Jurkat, Clone E6-1 (cell line): ENCODE results near the gene HERC4. TPM values are rescaled to one million over a fixed set of nuclear protein-coding genes. Genes with fewer than 3 reads are reported as not detected.

Source experiments
- DNase-seq: peaks from one replicate; pipeline ENCODE4 v3.0.0-alpha.2; 2011; ENCODE audit warnings: low read depth, low spot score
- H3K4me3 ChIP-seq: 2 replicates; pipeline ENCODE4 v1.5.1; 2011; ENCODE audit warnings: mild to moderate bottlenecking, low read length, control low read depth, moderate library complexity
- polyA plus RNA-seq: library from polyadenylated mRNA; unstranded; fragments of >200 nt; gene quantifications from one replicate; pipeline ENCODE4 v1.2.1, GENCODE V29; 2012; ENCODE audit warnings: missing spikeins; ENCODE audit not compliant: insufficient read length, insufficient read depth

Gene HERC4, protein sequence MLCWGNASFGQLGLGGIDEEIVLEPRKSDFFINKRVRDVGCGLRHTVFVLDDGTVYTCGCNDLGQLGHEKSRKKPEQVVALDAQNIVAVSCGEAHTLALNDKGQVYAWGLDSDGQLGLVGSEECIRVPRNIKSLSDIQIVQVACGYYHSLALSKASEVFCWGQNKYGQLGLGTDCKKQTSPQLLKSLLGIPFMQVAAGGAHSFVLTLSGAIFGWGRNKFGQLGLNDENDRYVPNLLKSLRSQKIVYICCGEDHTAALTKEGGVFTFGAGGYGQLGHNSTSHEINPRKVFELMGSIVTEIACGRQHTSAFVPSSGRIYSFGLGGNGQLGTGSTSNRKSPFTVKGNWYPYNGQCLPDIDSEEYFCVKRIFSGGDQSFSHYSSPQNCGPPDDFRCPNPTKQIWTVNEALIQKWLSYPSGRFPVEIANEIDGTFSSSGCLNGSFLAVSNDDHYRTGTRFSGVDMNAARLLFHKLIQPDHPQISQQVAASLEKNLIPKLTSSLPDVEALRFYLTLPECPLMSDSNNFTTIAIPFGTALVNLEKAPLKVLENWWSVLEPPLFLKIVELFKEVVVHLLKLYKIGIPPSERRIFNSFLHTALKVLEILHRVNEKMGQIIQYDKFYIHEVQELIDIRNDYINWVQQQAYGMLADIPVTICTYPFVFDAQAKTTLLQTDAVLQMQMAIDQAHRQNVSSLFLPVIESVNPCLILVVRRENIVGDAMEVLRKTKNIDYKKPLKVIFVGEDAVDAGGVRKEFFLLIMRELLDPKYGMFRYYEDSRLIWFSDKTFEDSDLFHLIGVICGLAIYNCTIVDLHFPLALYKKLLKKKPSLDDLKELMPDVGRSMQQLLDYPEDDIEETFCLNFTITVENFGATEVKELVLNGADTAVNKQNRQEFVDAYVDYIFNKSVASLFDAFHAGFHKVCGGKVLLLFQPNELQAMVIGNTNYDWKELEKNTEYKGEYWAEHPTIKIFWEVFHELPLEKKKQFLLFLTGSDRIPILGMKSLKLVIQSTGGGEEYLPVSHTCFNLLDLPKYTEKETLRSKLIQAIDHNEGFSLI
- 15.6 TPM for polyA plus RNA-seq

DNA sequence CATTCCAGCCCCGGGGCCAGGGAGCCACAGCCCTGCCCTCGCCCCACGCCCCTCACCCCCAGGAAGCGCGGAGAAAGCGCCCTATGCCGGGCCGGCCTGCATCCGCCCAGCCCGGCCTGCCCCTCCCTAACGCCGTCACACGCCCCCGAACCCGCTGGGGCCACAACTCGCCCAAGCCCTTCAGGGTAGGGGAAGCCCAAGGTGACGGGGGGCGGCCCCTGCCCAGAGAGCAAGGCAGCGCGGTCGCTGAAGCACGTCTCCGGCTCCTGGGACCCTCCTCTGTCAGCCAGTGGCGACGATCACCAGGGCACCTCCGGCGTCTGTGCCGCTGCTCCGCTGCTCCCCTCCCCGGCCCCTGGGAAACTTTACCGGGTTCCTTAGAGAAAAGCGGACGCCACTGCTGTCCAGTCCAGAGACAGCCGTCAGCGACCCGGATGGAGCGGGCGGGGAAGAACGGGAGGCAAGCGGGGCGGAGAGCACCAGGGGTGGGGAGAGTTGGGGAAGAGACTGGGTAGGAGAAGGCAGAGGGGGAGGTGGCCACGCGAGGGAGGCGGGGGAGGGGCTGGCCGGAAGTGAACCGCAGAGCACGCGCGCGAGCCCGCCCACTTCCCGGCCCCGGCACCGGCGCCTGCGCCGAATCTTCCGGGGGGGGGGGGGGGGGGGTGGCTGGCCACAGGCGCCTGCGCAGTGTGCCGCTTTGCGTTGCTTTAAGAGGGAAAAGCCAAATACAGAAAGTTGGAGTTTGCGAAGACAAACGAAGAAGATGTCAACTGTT lies at the start of gene HERC4:
HERC4 (minus strand) TSS at position 509 of the 775 bp plus-strand sequence. CDS start 2,175 bp downstream, outside the sequence.
- DNase-seq = peak; percentile 80
- H3K4me3 ChIP-seq = peak within 1 kb of the TSS; percentile 85

DNA sequence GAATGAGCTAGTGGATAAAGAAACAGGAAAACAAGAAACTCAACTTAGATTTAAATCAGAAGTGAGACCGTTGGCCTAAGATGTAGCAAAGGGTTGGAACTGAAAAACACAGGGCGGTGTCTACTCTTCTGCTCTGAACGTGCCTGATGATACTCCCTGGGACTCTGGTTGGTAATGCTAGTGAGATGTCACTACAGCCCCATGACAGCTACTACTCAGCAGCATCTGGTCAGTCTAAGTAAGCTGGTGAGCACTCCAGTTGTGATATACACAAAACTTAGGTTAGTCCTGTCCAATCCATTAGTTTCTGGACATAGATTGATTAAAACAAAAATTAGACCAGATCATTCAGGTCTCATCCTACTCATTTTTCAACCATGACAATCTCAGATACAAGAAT lies 49.6 kb upstream of the HERC4 start:
- no peak for DNase-seq
- no peak overlapping the region for H3K4me3 ChIP-seq

DNA sequence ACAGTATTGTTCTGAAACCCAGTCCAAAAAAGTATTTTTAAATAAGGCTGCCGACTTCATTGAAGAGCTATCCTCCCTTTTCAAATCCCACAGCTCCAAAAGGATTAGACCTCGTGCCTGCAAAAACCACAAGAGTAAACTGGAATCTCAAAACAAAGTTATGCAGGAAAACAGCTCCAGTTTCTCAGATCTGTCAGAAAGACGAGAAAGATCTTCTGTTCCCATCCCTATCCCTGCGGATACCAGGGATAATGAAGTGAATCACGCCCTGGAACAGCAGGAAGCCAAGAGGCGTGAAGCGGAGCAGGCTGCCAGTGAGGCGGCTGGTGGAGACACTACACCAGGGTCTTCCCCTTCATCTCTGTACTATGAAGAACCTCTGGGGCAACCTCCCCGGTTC lies 46.8 kb upstream of the HERC4 start:
- H3K4me3 ChIP-seq = no peak overlapping the region
- DNase-seq = no peak

DNA sequence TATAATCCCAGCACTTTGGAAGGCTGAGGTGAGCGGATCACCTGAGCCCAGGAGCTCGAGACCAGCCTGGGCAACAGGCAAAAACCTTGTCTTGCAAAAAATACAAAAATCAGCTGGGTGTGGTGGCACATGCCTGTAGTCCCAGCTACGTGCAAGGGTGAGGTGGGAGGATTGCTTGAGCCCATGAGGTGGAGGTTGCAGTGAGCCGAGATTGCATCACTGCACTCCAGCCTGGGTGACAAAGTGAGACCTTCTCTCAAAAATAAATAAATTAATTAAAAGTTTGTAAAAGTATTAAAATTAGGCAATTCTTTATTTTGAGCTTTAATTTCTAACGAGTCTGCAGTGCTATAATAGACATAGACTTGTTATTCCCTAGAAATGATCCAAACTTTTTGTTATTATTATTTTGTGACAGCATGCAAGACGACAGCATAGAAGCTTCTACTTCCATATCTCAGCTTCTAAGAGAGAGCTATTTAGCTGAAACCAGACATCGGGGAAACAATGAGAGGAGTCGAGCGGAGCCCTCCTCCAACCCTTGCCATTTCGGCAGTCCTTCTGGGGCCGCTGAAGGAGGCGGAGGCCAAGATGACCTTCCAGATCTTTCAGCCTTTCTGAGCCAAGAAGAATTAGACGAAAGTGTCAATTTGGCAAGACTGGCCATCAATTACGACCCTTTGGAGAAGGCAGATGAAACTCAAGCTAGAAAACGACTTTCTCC lies 46.1 kb upstream of the HERC4 start:
- no peak overlapping the region for H3K4me3 ChIP-seq
- DNase-seq = no peak

DNA sequence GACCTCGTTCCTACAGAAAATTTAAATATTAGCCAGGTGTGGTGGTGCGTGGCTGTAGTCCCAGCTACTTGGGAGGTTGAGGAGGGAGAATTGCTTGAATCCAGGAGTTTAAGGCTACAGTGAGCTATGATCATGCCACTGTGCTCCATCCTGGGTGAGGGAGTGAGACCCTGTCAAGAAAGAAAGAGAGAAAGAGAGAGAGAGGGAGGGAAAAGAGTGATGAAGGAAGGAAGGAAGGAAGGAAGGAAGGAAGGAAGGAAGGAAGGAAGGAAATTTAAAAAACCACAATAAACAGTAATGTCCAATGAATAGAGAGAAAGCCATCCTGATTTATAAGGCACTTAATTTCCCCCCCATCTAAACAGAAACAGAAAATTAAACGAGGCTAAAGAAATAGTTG lies 43.6 kb upstream of the HERC4 start:
- H3K4me3 ChIP-seq = no peak overlapping the region

DNA sequence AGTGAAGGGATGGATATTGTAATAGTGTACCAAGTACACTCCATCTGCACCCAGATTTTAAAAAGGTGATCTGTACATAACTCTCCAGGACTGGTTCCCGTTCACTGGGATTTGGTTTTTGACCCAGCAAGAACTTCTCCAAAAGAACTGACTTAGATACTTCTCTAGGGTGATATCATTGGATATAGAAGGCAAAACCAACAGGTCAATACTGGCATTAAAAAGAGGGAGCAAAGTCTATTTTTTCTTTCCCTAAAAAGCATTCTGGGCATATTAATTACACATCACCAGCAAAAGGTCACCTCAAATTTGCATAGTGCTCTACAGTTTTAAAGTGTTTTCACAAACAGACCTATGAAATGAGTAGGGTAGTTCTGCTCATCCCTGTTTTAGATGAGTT lies 37.8 kb upstream of the HERC4 start:
- H3K4me3 ChIP-seq = no peak overlapping the region
- no peak for DNase-seq

More for the DNA sequence above, 43.6 kb upstream of the HERC4 start:
- DNase-seq = no peak

DNA sequence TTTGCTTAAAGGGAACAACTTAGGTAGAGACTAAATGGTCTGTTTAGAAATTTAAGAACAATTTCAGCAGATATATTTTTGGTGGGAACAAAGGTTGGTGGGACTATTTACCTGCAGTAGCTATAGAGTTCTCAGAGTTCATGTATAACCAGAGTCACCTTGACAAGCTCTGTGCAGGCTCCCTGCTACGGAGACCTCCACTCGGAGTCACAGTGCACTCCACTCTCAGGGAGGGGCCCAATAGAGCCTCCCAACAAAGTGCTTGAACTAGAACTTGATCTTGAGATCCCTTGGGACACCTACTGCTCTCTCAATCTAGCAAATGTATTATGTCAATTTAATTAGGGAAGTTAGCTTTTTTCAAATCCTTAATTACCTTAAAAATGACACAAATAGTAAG lies 36.5 kb upstream of the HERC4 start:
- DNase-seq = no peak
- no peak overlapping the region for H3K4me3 ChIP-seq

DNA sequence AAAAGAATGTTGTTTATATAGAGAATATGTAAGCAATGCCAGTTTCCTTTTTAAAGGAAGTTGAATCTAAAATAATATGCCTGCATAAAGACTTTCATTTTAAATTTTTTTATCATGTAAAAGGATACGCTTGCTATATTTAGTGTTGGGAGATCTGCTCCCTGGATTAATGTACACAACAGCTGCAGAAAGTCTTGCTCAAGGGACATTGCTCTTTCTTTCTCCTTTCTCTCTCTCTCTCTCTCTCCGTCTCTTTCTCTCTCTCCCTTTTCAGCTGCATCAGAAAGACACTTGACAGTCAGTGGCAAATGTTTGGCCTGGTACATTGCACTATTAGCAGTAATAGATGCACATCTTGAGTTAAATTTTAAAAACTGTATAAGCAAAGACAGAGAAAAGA lies 34.9 kb upstream of the HERC4 start:
- no peak for DNase-seq
- H3K4me3 ChIP-seq = no peak overlapping the region

DNA sequence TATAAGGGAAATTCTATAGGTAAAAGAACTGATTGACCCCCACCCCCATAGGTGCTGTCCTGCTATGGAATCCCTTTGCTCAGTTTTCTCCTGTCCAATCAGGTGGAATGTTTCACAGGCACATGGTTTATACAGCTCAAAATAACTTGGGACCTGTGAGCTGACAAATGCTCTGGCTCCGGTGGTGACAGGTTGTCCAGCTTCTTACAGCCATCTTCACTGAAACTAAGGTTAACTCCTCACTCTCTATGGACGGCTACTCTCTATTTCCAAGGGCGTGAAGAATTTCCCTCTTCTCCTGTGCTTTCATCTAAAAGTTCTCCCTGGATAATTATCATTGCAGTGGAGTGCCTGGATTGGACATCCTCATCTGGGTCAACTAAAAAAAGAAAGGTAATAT lies 34.2 kb upstream of the HERC4 start, which contains the start of gene MYPN:
MYPN (plus strand) TSS at position 158 of the 400 bp plus-strand sequence. CDS start 11,951 bp downstream, outside the sequence.
- no peak for DNase-seq
- H3K4me3 ChIP-seq = no peak within 1 kb of the TSS

DNA sequence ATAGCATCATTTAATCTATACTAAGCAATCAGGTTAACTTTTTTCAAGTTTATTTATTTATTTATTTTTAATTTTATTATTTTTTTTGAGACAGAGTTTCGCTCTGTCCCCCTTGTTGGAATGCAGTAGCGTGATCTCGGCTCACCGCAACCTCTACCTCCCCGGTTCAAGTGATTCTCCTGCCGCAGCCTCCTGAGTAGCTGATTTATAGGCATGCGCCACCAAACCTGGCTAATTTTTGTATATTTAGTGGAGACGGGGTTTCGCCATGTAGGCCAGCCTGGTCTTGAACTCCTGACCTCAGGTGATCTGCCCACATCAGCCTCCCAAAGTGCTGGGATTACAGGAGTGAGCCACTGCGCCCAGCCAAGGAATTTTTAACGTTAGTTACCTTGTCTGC lies 33.6 kb upstream of the HERC4 start:
- no peak overlapping the region for H3K4me3 ChIP-seq
- DNase-seq = no peak

DNA sequence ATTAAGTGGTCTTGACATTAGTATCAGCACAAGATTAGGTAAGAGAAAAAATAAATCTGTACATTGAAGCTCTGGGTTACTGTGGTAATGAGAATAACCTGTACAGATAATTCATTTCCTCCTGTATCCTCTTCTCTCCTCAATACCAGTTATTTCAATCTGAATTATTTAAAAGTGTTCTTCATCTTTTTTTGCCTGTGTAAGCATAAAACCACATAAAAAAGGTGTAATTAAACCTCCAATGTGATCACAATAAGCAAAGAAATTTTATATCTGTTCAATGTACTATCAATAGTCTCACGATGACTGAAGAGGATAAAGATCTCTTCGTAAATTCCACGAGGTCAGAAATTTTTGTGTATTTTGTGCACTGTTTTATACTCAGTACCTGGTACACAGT lies 33.0 kb upstream of the HERC4 start:
- no peak overlapping the region for H3K4me3 ChIP-seq
- DNase-seq = no peak

DNA sequence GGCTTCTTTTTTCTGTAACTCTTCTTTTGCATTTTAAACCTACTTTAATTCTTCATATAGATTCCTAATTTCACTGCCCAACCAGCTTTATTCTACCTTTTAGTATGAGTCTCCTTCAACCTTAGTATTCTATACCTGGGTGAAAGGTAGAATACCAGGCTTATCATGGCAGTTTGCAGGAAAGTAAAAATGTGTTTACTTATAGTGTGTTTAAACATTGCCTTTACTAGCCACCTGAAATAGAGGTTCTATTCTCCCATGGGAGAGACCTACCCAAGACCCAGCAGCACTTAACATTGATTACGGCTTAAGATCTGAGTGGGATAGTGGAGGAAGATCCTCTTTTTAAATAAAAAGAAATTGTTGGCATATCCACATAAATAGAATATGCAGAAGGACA lies 32.6 kb upstream of the HERC4 start:
- no peak for DNase-seq
- no peak overlapping the region for H3K4me3 ChIP-seq

DNA sequence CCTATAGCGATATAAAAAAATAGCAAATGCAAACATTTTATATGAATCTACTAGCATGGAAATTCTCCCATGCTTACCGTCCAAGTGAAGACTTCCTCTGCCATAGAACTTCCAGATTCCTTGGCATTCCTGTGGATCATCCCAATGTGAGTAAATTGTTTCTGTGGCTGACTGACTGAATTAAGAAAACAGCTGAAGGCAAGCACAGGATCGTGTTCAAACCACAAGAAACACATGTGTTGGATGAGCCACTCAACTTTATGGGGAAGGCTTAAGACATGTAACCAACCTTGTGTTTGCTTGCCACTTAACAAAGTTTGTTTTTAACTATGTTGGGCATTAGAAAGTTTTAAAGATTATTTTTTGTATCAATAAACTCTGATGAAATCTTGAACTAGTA lies 31.6 kb upstream of the HERC4 start:
- H3K4me3 ChIP-seq = no peak overlapping the region
- DNase-seq = no peak

DNA sequence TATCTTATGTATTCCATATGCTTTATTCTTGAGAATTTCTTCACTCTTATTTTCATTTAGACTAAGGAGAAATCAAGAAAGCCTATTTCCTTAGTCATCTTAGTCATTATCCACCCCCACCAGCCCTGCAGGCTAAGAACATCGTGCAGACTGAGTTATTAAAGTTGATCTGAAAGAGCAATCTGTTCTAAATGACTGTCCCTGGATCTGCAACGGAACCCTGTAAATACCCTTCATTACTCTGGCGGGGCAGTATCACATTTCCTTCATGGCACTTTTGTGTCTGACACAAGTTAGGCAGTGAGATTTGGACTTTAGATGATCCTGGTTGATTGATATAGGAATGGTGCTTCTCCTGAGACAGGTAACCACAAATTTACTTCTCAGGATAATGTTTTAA lies 30.7 kb upstream of the HERC4 start:
- no peak overlapping the region for H3K4me3 ChIP-seq
- no peak for DNase-seq

DNA sequence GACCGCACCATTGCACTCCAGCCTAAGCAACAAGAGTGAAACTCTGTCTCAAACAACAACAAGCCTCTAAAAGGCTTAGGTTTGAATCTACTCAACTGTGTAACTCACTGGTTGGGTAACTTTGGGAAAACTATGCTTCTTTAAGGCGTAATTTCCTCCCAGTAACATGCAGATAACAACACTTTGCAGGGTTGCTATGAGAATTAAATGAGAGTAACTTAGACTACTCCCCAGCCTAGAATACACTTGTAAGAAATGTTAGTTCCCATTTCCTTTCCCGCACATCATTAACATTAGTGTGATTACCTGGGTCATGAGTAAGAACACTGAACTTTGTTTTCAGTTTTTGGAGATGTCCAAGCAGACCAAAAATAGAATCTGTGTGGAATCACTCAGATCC lies 28.8 kb upstream of the HERC4 start:
- no peak overlapping the region for H3K4me3 ChIP-seq
- DNase-seq = no peak

DNA sequence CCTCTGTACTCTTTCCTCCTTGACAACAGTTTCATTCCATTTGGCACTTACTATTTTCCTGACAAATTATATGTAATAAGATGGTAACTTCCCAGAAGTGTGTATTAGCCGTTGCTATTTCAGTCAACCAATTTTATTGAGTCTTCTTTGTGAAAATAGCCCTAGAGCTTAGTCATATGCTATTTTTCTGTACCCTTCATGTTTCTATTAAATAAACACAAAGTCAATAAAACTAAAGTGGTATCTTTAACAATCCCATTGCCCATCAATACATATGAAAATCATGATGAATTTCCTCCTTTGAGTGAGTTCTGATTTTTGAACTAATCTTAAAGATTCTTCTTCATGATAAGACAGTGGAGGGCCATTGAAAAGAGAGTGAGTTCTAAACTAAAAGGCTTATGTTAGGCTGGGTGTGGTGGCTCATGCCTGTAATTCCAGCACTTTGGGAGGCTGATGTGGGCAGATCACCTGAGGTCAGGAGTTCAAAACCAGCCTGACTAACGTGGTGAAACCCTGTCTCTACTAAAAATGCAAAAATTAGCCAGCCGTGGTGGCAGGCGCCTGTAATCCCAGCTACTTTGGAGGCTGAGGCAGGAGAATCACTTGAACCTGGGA lies 28.3 kb upstream of the HERC4 start:
- no peak overlapping the region for H3K4me3 ChIP-seq

DNA sequence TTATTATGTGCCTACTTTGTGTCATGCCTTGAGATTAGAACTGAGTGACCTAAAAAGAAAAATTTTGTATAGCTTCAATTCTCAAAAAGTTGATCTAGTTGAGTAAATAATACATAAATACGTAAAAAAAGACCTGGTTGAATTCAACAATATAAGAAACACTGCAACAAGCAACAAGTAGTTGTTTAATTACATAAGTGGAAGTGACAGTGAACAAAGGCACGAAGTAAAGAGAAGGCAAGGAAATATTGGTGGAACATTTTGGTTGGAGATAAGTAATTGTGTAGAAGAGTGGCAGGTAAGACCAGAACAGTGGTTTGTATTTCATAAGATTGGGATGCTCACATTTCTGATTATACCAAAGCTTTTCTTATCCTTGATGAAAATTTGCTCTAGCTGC lies 26.0 kb upstream of the HERC4 start:
- no peak overlapping the region for H3K4me3 ChIP-seq
- DNase-seq = no peak

More for the DNA sequence above, 28.3 kb upstream of the HERC4 start:
- no peak for DNase-seq

DNA sequence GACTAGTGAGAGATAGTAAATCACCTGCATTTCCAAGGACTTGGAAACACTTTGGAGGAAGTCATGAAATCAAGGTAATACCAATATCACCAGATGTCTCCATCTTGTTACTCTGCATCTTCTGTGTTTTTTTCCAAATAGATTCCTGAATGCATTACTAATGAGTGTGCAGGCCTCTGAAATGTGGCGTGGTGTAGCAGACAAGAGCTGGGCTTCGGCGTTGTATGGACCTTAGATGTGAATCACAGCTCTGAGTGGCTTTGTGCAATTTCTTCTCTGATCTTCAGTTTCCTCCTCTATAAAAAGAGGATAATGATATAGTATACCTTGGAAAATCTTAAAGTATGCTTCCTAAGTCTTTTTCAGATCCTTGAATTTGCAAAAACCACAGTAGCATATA lies 24.7 kb upstream of the HERC4 start:
- no peak overlapping the region for H3K4me3 ChIP-seq
- no peak for DNase-seq
